ENCODE results near the gene HIF1A.

The HIF1A gene

GRCh38 chr14:61769893-61770292, 74.6 kb downstream of the HIF1A start:
- Histone ChIP-seq H3K9ac (ENCODE audit: low read length) (no peak overlapping the region), H3K36me3 (replicated peaks; ENCODE audit: low read depth, low read length) (peaks cover 39% of the 10 kb centered on the region), H3K27me3 (ENCODE audit: low read depth, low read length) (no peaks in the 10 kb centered on the region), H3K4me2 (ENCODE audit: low read length) (no peak overlapping the region), H3K4me1 (ENCODE audit: low read length) (no peaks in the 10 kb centered on the region), H4K20me1 (ENCODE audit: insufficient read depth, low read length) (no peaks in the 10 kb centered on the region), H3K9me3 (ENCODE audit: insufficient read depth, low read length) (no peaks in the 10 kb centered on the region), H3K79me2 (ENCODE audit: low read length) (peaks cover 15% of the 10 kb centered on the region), H3K4me3 (ENCODE audit: low read length) (no peak overlapping the region), H3K27ac (ENCODE audit: low read length) (no peak overlapping the region), H2AFZ (ENCODE audit: low read depth, low read length) (no peak overlapping the region)
- TF ChIP-seq EZH2phosphoT487 (IDR thresholded peaks at IDR 0.05; ENCODE audit: low read depth), result no peak
- TF ChIP-seq CTCF (IDR thresholded peaks at IDR 0.05; ENCODE audit: low read depth, low read length), result no peak

GRCh38 chr14:61774861-61775260, 79.5 kb downstream of the HIF1A start:
- no peak overlapping the region for H2AFZ ChIP-seq (ENCODE audit: low read depth, low read length)
- no peaks in the 10 kb centered on the region for H3K79me2 ChIP-seq (ENCODE audit: low read length)
- no peak overlapping the region for H3K9ac ChIP-seq (ENCODE audit: low read length)
- H3K4me1 ChIP-seq (ENCODE audit: low read length), result no peaks in the 10 kb centered on the region
- no peaks in the 10 kb centered on the region; the same call in 1 of the 2 replicates for H4K20me1 ChIP-seq (ENCODE audit: insufficient read depth, low read length)
- no peak overlapping the region for H3K27ac ChIP-seq (ENCODE audit: low read length)
- no peaks in the 10 kb centered on the region for H3K9me3 ChIP-seq (ENCODE audit: insufficient read depth, low read length)
- no peak overlapping the region for H3K4me3 ChIP-seq (ENCODE audit: low read length)
- TF ChIP-seq CTCF (IDR thresholded peaks at IDR 0.05; ENCODE audit: low read depth, low read length) (no peak), EZH2phosphoT487 (IDR thresholded peaks at IDR 0.05; ENCODE audit: low read depth) (no peak)
- H3K27me3 ChIP-seq (ENCODE audit: low read depth, low read length), result no peaks in the 10 kb centered on the region
- no peak overlapping the region for H3K4me2 ChIP-seq (ENCODE audit: low read length)
- H3K36me3 ChIP-seq (replicated peaks; ENCODE audit: low read depth, low read length), result peaks cover 42% of the 10 kb centered on the region

- Histone ChIP-seq H3K4me2 (ENCODE audit: low read length) (no peak overlapping the region), H4K20me1 (ENCODE audit: insufficient read depth, low read length) (no peaks in the 10 kb centered on the region; the same call in 1 of the 2 replicates), H3K4me1 (ENCODE audit: low read length) (no peaks in the 10 kb centered on the region), H3K36me3 (replicated peaks; ENCODE audit: low read depth, low read length) (peaks cover 37% of the 10 kb centered on the region), H3K27ac (ENCODE audit: low read length) (no peak overlapping the region), H3K27me3 (ENCODE audit: low read depth, low read length) (no peaks in the 10 kb centered on the region), H3K9ac (ENCODE audit: low read length) (no peak overlapping the region), H3K79me2 (ENCODE audit: low read length) (no peaks in the 10 kb centered on the region), H2AFZ (ENCODE audit: low read depth, low read length) (no peak overlapping the region), H3K9me3 (ENCODE audit: insufficient read depth, low read length) (no peaks in the 10 kb centered on the region), H3K4me3 (ENCODE audit: low read length) (no peak overlapping the region)
- no peak for TF ChIP-seq CTCF (IDR thresholded peaks at IDR 0.05; ENCODE audit: low read depth, low read length)
- TF ChIP-seq EZH2phosphoT487 (IDR thresholded peaks at IDR 0.05; ENCODE audit: low read depth), result no peak
Observed at GRCh38 chr14:61780125-61780524, 84.8 kb downstream of the HIF1A start.

- no peaks in the 10 kb centered on the region for H3K4me1 ChIP-seq (ENCODE audit: low read length)
- TF ChIP-seq CTCF (IDR thresholded peaks at IDR 0.05; ENCODE audit: low read depth, low read length), result no peak
- TF ChIP-seq EZH2phosphoT487 (IDR thresholded peaks at IDR 0.05; ENCODE audit: low read depth), result no peak
- no peaks in the 10 kb centered on the region for H3K27me3 ChIP-seq (ENCODE audit: low read depth, low read length)
- no peaks in the 10 kb centered on the region for H4K20me1 ChIP-seq (ENCODE audit: insufficient read depth, low read length)
- no peak overlapping the region for H2AFZ ChIP-seq (ENCODE audit: low read depth, low read length)
- no peak overlapping the region for H3K9ac ChIP-seq (ENCODE audit: low read length)
- no peak overlapping the region for H3K4me3 ChIP-seq (ENCODE audit: low read length)
- H3K79me2 ChIP-seq (ENCODE audit: low read length), result no peaks in the 10 kb centered on the region
- no peak overlapping the region for H3K27ac ChIP-seq (ENCODE audit: low read length)
- H3K36me3 ChIP-seq (replicated peaks; ENCODE audit: low read depth, low read length), result peaks cover 3% of the 10 kb centered on the region
- no peaks in the 10 kb centered on the region for H3K9me3 ChIP-seq (ENCODE audit: insufficient read depth, low read length)
- H3K4me2 ChIP-seq (ENCODE audit: low read length), result no peak overlapping the region
Observed at GRCh38 chr14:61797309-61797708, 102.0 kb downstream of the HIF1A start.

Data from OCI-LY3 (cell line).